GM18526 (cell line): ENCODE measurements around the gene ITPKA.

ENCODE experiments used
- POLR2A ChIP-seq: IDR thresholded peaks from 3 replicates; pipeline ENCODE4 v1.6.1; 2011; ENCODE audit not compliant: insufficient read length; ENCODE audit errors: extremely low read depth

ITPKA gene

DNA sequence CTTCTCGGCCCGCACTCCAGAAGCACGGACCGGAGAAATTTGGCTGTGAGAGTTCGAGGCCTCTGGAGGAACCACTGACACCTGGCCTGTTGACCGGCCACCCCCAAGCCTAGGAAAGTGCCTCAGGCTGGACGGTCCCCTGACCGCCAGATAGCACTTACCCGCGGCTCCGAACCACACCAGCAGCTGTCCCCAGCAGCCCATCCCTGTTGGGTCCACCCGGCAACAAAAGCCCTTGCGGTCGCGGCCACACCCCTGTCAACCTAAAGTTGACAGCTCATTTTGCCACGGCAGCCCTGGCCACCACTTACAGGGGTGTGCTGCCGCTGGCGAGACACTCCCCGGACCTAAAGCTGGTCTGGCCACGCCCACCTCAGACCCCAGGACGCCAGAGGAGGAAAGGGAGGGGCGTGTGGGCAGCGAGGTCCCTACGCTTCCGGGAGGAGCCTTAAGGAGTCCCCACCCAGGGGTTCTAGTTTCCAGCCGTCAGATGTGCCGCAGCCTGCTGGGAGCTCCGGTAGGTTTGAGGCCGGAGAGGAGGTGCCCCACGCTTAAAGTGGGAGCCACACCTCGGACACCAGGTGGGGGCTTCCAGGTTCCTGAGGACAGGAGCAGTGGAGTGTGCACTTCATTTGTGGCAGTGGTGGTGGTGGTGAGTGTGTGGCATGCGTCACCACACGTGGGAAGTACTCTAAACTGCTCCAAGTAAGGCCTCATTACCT lies 20.0 kb downstream of the ITPKA start, which contains the start of gene LTK:
TSS of gene LTK (minus strand) at position 322 of the 722 bp plus-strand sequence. CDS start at position 204, 118 bp downstream.
- TF ChIP-seq POLR2A: no peak

DNA sequence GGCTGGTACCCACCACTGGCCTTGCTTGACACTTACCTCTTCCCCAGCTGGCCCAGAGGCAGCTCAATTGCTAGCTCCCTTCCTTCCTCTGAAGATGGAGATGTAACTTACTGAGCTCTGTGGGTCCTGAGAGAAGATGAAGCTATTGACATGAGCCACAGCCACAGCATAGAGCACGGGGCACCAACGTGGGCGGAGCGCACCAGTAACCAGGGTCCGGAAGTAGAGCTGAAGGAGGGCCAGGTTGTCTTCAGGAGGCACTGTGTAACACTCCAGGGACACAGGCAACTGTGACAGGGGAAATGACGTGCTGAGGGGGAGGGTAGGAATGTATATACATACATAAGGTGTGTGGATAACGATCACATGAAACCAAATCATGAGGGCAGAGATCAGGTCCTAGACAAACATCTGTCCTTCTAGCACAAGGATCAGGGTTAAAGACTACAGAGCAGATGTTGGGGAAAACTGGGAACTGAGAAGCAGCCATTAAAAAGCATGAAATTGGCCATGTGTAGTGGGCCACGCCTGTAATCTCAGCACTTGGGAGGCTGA lies 24.3 kb downstream of the ITPKA start:
- no peak for TF ChIP-seq POLR2A

DNA sequence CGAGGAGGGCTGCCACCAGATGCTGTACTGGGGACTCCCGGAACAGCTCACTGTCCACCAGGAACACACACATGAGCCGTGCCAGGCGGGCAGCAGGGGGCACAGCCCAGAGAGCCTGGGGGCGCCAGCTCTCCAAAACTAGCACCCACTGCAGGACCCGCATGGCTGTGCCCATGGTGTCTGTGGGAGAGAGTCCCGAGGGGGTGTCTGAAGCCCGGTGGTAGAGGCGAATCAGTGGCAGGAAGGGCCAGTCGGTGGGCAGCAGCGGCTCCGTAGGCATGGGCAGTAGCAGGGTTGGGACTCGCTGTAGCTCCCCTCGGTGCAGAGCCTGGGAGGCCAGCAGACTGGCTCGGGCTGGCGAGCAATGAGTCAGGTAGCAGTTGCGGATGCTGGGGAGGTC lies 27.0 kb downstream of the ITPKA start:
- TF ChIP-seq POLR2A: no peak

DNA sequence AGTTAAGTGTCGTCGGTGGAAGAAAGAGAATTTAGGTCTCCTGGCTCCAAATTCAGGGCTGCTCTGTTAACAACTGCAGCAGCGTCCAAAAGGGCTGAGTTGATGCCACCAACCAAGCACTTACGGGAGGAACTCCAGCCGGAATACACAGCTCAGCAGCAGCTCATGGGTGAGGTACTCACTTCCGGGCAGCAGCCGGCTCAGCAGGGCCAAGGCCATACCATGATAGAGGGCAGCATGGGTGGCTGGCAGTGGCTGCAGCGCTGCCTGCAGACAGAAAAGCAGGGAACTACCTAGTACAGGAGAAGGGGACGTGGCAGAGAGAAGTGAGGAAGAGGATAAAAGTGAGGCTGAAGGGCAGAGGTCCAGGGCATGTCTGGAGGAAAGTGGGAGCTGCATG lies 27.9 kb downstream of the ITPKA start:
- no peak for TF ChIP-seq POLR2A

DNA sequence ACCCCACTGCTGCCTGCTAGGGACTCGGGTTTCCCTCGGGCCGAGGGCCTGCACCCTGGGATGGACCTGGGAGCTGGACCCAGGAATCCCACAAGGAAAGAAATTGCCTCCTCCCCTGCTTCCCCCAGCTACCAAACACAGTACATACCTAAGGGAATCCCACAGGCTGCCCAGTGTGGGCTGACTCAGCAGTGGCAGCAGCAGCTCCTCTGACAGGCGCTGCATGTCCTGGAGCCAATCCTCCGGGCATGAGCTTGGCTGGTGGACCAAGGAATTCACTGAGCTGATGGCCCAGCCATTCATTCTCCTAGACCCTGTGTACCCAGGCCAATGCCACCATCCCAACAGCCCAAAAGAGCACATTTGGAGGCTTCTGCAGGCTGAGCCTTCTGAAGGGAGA lies 29.4 kb downstream of the ITPKA start:
- TF ChIP-seq POLR2A: no peak

DNA sequence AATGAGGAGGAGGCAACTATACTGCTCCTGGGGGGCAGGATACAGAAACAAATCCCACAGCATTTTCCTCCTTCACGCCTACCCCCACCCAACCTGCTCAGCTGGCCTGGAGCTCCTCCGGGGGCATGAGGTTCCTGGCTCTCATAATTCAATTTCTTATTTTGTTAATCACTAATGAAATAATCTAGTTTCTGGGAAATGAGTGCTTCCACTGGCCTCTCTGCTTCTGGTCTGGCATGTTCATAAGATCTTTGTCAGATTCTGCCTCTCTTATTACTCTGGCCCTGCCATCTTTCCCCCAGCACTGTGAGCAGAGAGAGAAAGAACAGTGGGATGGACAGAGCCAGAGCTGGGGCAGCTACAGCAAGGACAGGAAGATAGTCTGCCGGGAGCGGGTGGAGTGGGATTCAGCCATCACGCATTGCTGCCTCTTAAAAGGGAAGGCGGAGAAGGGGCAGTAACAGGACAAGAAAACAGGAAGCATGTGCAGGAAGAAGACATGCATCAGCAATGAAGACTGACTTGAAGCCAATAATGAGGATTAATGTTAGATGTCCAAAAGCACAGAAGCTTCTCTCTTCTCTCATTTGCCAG lies 36.8 kb downstream of the ITPKA start:
- no peak for TF ChIP-seq POLR2A

DNA sequence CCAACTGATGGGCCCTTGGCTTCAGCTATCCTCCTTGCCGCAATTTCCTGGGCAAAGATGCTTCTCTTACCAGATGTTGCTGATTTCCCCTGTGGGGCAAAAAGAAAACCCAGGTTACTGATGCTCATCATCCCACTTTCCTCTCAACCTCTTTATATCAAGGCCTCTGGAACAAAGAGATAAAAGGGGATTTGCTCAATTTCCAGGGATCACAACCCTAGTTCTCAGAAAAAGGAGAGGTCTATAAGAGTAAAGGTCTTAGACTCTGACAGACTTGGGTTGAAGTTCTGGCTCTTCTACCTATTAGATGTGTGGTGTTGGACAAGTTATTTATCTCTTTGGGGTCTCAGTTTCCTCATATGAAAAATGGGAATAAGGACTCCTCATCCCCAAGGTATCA lies 41.9 kb downstream of the ITPKA start:
- TF ChIP-seq POLR2A: no peak

DNA sequence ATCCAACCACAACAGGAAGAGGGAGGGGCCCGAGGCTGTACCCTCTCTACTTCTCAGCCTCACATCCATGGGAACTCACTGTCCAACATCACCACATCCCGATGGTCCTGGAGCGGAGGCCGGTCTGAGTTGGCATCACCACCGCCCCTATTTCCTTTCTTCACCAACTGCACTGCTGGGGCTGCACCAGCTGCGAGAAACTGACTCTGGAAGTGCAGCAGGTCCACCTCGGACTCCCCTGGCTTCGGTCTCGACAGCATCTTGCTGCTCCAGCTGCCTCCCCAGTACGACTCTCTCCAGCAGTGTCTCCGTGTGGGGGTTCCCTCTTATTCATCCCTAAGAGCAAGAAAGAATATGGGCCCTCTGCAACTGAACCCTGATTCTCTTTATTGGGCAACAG lies 43.2 kb downstream of the ITPKA start:
- TF ChIP-seq POLR2A: no peak

DNA sequence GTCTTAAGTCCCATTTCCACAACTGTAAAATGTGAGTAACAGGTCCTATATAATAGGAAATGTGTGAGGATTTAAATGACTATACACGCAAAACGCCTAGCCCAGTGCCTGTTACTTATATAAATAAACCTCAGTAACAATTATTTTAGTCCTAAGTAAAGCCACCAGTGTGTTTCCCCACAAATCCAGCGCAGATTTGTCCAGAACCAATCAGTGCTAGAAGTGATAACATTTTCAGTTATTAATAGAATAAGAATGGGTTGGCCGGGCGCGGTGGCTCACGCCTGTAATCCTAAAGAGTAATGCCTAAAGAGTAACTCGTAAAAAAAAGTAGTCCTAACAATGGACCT lies 49.8 kb downstream of the ITPKA start:
- TF ChIP-seq POLR2A: no peak

DNA sequence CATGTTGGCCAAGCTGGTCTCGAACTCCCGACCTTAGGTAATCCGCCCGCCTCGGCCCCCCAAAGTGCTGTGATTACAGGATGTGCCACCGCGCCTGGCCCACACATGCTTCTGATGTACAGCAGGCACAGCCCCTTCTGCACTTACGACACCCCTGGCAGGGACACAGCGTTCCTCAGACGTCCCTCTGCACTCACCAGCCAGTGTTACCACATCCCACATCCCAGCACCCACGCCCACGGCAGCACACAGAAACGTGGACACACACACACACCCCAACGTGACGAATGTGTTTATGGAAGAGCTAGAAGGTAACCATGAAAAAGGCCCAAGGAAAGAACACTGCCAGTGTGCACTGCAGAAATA lies 51.0 kb downstream of the ITPKA start:
- no peak for TF ChIP-seq POLR2A

DNA sequence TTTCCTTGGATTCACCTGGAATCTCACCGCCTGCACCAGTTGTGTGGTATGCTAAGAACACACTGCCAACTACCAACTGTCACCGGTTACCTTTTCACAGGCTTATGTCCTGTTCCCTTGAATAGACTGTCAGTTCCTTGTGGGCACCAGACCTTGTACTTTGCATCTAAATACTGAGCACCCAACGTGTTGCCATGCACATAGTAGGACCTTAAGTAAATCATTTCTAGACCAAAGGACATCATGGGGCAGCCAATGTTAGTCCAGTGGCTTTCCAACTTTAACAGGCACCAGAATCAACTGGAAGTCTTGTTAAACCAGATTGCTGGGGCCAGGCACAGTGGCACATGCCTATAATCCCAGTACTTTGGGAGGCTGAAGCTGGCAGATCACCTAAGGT lies 51.5 kb downstream of the ITPKA start:
- no peak for TF ChIP-seq POLR2A

DNA sequence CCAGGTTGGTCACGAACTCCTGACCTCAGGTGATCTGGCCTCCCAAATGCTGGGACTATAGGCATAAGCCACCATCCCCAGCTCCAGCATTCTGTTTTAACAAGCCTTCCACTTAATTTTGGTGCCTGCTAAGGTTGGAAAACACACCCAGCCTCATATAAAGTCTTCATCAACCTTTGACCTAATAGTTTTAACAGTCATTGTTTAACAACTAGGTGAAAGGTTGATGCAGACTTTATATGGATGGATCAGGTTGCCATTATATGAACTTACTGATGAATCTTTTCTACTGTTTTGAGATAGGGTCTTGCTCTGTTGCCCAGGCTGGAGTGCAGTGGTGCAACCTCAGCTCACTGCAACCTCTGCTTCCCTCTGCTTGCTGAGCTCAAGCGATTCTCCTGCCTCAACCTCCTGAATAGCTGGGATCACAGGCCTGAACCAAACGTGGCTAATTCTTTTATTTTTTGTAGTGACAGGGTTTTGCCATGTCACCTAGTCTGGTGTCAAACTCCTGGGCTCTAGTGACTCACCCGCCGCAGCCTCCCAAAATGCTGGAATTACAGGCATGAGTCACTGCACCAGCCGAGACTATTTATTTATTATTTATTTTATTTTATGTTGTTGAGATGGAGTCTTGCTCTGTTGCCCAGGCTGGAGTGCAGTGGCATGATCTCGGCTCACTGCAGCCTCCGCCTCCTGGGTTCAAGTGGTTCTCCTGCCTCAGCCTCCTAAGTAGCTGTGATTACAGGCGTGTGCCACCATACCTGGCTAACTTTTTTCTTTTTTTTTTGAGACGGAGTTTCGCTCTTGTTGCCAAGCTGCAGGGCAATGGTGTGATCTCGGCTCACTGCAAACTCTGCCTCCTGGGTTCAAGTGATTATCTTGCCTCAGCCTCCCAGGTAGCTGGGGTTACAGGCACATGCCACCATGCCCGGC lies 53.4 kb downstream of the ITPKA start:
- TF ChIP-seq POLR2A: no peak

DNA sequence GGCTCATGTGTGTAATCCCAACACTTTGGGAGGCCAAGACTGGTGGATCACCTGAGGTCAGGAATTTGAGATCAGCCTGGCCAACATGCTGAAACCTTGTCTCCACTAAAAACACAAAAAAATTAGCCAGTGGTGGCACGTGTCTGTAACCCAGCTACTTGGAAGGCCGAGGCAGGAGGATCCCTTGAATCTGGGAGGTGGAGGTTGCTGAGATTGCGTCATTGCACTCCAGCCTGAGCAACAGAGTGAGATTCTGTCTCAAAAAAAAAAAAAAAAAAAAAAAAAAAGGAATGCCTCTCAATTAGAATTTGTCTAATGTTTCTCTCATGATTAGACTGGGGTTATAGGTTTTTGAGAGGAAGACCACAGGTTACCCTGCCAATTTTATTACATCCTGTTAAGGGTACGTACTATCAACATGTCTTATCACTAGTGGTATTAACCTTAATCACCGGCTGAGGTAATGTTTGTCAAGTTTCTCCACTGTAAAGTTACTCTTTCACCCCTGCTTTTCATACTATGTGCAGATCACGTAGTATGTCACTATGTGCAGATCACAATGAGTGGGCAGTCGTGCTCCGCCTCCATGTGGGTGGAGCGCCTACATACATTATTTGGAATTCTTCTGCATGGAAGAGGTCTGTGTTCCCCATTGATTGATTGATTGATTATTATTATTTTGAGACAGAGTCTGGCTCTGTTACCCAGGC lies 56.5 kb downstream of the ITPKA start:
- no peak for TF ChIP-seq POLR2A
